ENCODE results near the gene ARMH3. TPM values are rescaled to one million over a fixed set of nuclear protein-coding genes. Genes with fewer than 3 reads are reported as not detected.

Gene ARMH3
- total RNA-seq, 1 donor = 12.4 TPM

GRCh38 chr10:101838416-101838970 is 217.5 kb downstream of the ARMH3 start:
- no peak for DNase-seq (ENCODE audit: low read depth in 2 of 3, low spot score in 2 of 3)

GRCh38 chr10:101837748-101838147 is 218.2 kb downstream of the ARMH3 start:
- DNase-seq (ENCODE audit: low read depth in 2 of 3, low spot score in 2 of 3) = no peak

GRCh38 chr10:101835362-101835761 is 220.6 kb downstream of the ARMH3 start:
- DNase-seq (ENCODE audit: low read depth in 2 of 3, low spot score in 2 of 3) = no peak

GRCh38 chr10:101834341-101834740 is 221.6 kb downstream of the ARMH3 start:
- DNase-seq (ENCODE audit: low read depth in 2 of 3, low spot score in 2 of 3) = peak in 1 of 3 donors; percentile 38

GRCh38 chr10:101833466-101833865 is 222.5 kb downstream of the ARMH3 start:
- DNase-seq (ENCODE audit: low read depth in 2 of 3, low spot score in 2 of 3) = no peak

- DNase-seq (ENCODE audit: low read depth in 2 of 3, low spot score in 2 of 3) = no peak
Observed at GRCh38 chr10:101832325-101832771, 223.6 kb downstream of the ARMH3 start.

GRCh38 chr10:101831169-101831811 is 224.7 kb downstream of the ARMH3 start:
- no peak for DNase-seq (ENCODE audit: low read depth in 2 of 3, low spot score in 2 of 3)

- DNase-seq (ENCODE audit: low read depth in 2 of 3, low spot score in 2 of 3) = peak; percentile 92 to 97 (median 95)
Observed at GRCh38 chr10:101830322-101831168, 225.4 kb downstream of the ARMH3 start.

GRCh38 chr10:101829561-101830315 is 226.2 kb downstream of the ARMH3 start:
- DNase-seq (ENCODE audit: low read depth in 2 of 3, low spot score in 2 of 3) = peak in 2 of 3 donors; percentile 83 to 85

GRCh38 chr10:101828766-101829551 is 227.0 kb downstream of the ARMH3 start:
- no peak for DNase-seq (ENCODE audit: low read depth in 2 of 3, low spot score in 2 of 3)

GRCh38 chr10:101827919-101828600 is 227.9 kb downstream of the ARMH3 start:
- DNase-seq (ENCODE audit: low read depth in 2 of 3, low spot score in 2 of 3) = no peak

- DNase-seq (ENCODE audit: low read depth in 2 of 3, low spot score in 2 of 3) = no peak
Observed at GRCh38 chr10:101826852-101827434, 229.0 kb downstream of the ARMH3 start.

GRCh38 chr10:101824736-101825135 is 231.2 kb downstream of the ARMH3 start:
- DNase-seq (ENCODE audit: low read depth in 2 of 3, low spot score in 2 of 3) = no peak

- DNase-seq (ENCODE audit: low read depth in 2 of 3, low spot score in 2 of 3) = no peak
Observed at GRCh38 chr10:101818872-101819633, 236.9 kb downstream of the ARMH3 start.

- DNase-seq (ENCODE audit: low read depth in 2 of 3, low spot score in 2 of 3) = peak; percentile 93 to 100 (median 99)
Observed at GRCh38 chr10:101818119-101818871, 237.7 kb downstream of the ARMH3 start, which contains the start of gene OGA. Gene OGA, minus strand, starts transcription at chr10:101818444. Its CDS starts 422 bp downstream, at chr10:101818022.

GRCh38 chr10:101817337-101818118 is 238.4 kb downstream of the ARMH3 start:
- peak in 2 of 3 donors; percentile 64 to 81 for DNase-seq (ENCODE audit: low read depth in 2 of 3, low spot score in 2 of 3)

- DNase-seq (ENCODE audit: low read depth in 2 of 3, low spot score in 2 of 3) = no peak
Observed at GRCh38 chr10:101816913-101817336, 239.0 kb downstream of the ARMH3 start.

All from hematopoietic multipotent progenitor cell (in vitro differentiated cells).